ENCODE data around the gene DDX41. TPM values are rescaled to one million over a fixed set of nuclear protein-coding genes. Genes with fewer than 3 reads are reported as not detected.

The DDX41 gene
- total RNA-seq, 3 donors from 2014 or later, result 65.3 to 79.2 (median 79.0) TPM

DNA sequence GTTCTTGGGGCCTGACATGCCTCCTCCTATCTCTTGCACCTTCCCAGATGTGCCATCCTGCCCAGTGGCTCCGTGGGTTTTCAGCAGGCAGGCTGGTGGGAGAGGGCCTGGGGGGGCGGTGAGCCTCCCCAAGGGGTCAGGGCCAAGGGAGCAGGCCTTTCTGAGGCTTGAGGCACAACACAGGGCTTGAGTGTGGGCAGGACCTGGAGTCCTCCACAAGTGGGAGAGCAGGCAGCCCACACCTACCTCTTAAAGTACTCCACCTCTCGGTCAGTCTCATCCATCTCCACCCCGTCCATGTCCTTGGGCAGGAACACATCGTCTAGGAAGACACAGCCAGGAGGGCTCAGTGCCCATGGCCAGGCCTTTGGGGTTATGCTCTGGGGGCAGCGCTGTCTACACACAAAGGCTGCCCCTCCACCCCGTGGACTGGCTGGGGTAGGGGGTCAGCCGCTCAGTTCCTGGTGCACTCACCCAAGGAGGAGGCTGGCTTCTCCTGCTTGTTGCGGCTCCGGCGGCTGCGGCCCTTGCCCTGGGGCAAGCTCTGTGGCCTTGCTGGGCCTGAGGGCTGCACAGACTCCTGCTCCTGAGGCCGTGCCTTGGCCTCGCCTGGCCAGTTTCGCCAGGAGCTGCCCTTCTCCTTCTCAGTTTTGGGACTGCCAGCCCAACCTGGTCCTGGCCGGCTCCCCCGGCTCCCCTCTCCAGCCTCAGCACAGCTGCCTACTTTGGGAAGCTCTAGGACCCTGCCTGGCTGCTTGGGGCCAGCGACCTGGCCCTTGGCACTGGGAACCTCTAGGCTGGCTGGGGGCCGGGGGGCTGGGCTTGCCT lies 7.2 kb upstream of the DDX41 start:
- H3K36me3 ChIP-seq (ENCODE audit: low read depth), result peaks cover 4% of the 10 kb centered on the region
- DNase-seq (no peak), ATAC-seq (no peak)
- H3K9me3 ChIP-seq, result no peaks in the 10 kb centered on the region
- peaks cover 2% of the 10 kb centered on the region for H3K4me1 ChIP-seq (ENCODE audit: low read depth)
- TF ChIP-seq, protein P1, sequence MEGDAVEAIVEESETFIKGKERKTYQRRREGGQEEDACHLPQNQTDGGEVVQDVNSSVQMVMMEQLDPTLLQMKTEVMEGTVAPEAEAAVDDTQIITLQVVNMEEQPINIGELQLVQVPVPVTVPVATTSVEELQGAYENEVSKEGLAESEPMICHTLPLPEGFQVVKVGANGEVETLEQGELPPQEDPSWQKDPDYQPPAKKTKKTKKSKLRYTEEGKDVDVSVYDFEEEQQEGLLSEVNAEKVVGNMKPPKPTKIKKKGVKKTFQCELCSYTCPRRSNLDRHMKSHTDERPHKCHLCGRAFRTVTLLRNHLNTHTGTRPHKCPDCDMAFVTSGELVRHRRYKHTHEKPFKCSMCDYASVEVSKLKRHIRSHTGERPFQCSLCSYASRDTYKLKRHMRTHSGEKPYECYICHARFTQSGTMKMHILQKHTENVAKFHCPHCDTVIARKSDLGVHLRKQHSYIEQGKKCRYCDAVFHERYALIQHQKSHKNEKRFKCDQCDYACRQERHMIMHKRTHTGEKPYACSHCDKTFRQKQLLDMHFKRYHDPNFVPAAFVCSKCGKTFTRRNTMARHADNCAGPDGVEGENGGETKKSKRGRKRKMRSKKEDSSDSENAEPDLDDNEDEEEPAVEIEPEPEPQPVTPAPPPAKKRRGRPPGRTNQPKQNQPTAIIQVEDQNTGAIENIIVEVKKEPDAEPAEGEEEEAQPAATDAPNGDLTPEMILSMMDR (IDR thresholded peaks at IDR 0.05), result no peak
- H3K4me3 ChIP-seq, result no peak overlapping the region
- intact Hi-C loops (cut with DNase I, micrococcal nuclease), result no loop called here

DNA sequence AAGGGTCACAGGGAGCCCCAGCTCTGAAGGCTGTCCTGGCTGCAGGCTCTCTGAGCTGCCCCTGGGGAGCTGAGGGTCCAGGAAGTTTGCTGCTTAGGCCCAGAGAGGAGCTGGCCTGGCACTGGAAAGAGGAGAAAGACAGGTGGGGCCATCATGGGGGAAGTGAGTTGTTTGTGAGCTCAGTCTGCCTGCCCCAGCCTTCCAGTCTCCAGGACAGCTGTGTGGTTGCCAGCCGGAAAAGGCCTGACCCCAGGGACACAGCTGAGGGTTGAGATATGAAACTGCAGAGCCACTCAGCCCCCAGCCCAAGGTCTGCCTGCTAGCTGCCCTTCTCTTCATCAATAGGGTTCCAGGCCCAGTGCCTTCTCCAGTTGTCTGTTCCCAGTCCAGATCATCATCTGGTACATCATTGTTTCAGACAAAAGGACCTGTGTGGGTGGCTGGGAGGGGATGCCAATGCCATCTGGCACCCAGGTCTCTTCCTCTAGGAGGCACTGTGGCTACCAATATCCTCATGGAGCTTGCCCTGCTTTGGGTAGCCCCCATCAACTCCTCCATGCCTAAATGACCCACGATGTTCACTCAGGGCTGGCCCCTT lies 4.3 kb upstream of the DDX41 start:
- TF ChIP-seq, protein P1 (IDR thresholded peaks at IDR 0.05), result no peak
- Histone ChIP-seq H3K4me1 (ENCODE audit: low read depth) (peaks cover 7% of the 10 kb centered on the region), H3K9me3 (no peaks in the 10 kb centered on the region), H3K36me3 (ENCODE audit: low read depth) (peaks cover 4% of the 10 kb centered on the region), H3K4me3 (no peak overlapping the region)
- intact Hi-C loops (cut with DNase I, micrococcal nuclease), result no loop called here
- ATAC-seq (no peak), DNase-seq (peak in 1 of 3 donors; percentile 31)

DNA sequence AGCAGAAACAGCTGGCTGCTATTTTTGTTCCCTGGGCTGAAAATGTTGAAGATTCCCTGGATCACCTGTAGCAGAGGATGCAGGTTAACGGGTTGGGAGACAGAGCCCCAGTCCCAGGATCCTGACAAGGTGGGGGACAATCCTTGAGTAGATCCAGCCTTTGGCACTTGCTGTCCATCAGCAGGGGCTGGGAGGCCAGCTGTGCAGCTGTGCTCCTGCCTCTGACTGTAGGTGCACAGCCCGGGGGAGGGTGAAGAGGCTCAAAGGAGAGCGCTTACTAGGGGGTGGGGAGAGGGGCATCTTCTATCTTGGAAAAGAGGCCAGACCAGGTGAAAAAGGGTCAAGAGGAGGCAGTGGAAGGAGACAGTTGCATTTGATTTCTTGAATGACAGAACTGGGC lies 3.5 kb upstream of the DDX41 start:
- peaks cover 4% of the 10 kb centered on the region for H3K36me3 ChIP-seq (ENCODE audit: low read depth)
- H3K9me3 ChIP-seq, result no peaks in the 10 kb centered on the region
- ATAC-seq (no peak), DNase-seq (no peak)
- no peak overlapping the region for H3K4me3 ChIP-seq
- TF ChIP-seq, protein P1 (IDR thresholded peaks at IDR 0.05), result no peak
- intact Hi-C loops (cut with DNase I, micrococcal nuclease), result no loop called here
- peaks cover 11% of the 10 kb centered on the region for H3K4me1 ChIP-seq (ENCODE audit: low read depth)

DNA sequence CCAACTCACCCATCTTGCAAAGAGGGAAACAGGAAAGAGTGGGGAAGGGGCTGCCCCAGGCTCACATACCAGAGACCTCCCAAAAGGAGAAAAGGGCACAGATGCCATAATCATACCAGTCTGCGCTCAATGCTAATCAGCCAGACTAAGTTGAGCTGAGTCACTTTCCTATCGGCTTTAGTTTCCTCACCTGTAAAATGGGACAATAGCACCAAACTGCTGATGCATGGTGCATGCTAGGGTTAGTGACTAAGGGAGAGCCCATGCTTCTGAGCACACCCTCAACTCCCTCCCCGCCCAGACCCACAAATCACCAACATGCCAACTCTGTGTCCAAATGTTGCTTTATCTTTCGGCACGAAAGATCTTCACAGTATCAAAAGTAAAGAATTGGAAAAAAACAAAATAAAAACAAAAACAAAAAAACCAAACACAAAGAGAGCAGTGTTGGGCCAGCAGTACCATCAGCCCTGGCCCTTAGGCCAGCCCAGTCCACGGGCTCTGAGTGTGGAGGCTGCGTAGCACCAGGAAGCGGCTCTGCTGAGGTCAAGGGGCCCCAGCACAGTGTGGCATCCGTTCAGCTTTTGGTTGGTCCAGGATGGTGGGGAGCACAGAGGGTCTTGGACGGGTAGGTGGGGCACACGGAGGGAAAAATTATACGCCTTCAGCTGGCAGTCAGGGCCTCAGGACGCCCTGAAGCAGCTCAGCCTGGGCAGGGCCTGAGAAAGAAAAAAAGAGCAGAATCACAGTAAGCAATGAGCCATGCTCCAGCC lies 2.9 kb upstream of the DDX41 start:
- intact Hi-C loops (cut with DNase I, micrococcal nuclease), result no loop called here
- peaks cover 11% of the 10 kb centered on the region for H3K4me1 ChIP-seq (ENCODE audit: low read depth)
- H3K4me3 ChIP-seq, result no peak overlapping the region
- TF ChIP-seq, protein P1 (IDR thresholded peaks at IDR 0.05), result no peak
- peaks cover 4% of the 10 kb centered on the region for H3K36me3 ChIP-seq (ENCODE audit: low read depth)
- DNase-seq (no peak), ATAC-seq (no peak)
- H3K9me3 ChIP-seq, result no peaks in the 10 kb centered on the region

DNA sequence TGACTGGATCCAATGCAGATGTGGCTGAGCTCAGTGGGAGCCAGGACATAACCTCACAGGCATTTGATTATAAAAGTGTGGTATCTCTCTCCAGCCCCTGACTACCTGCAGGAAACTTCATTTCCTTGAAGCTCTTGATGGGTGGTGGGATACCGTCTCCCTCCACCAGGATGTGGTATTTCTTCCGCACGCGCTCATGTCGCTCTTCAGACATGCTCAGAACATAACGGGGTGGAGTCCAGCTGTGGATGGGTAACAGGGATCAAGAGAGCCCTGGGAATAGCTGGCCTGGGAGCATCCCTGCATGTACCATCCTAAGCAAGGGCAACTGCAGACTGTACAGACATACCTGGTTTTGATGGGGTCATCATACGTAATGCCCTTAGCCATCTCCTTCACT lies 1.2 kb downstream of the DDX41 start:
- DNase-seq (peak in 1 of 3 donors; percentile 22), ATAC-seq (no peak)
- TF ChIP-seq, protein P1 (IDR thresholded peaks at IDR 0.05), result no peak
- no peak overlapping the region for H3K4me3 ChIP-seq
- no peaks in the 10 kb centered on the region for H3K36me3 ChIP-seq (ENCODE audit: low read depth)
- H3K9me3 ChIP-seq, result no peaks in the 10 kb centered on the region
- intact Hi-C loops (cut with DNase I, micrococcal nuclease), result no loop called here
- H3K4me1 ChIP-seq (ENCODE audit: low read depth), result peaks cover 11% of the 10 kb centered on the region
